GM08714 (cell line): ENCODE data around the gene SEMA3D.

Source experiments
- H3K4me3 ChIP-seq: fragments of 200-500 bp; sonication (Bioruptor generic); 2 replicates; pipeline ENCODE4 v1.5.1; 2014; ENCODE audit warnings: mild to moderate bottlenecking, low read length, inconsistent platforms
- ZNF274 ChIP-seq: IDR thresholded peaks from 2 replicates; pipeline ENCODE4 v1.6.1; 2012; ENCODE audit warnings: mild to moderate bottlenecking, low read depth, low read length

SEMA3D gene

GRCh38 chr7:85094046-85094725, 92.7 kb downstream of the SEMA3D start:
- TF ChIP-seq ZNF274, result no peak
- no peak overlapping the region for H3K4me3 ChIP-seq

DNA sequence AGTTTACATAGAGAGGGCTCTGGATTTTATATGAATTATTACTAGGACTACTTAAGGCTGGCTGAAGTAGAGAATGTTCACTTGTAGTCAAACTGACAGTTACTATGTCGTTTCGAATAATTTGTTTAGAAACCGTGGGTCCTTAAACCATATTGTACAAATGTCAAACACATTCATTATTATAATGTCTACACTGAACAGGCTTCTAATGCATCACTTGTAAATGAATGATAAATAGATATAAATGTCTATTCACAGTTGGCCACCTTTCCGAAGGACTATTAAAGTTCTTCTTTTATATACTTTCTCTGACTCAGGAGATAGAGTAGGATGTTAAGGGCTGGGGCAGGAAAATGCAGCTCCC, 95.3 kb downstream of the SEMA3D start:
- TF ChIP-seq ZNF274, result no peak
- no peak overlapping the region for H3K4me3 ChIP-seq

DNA sequence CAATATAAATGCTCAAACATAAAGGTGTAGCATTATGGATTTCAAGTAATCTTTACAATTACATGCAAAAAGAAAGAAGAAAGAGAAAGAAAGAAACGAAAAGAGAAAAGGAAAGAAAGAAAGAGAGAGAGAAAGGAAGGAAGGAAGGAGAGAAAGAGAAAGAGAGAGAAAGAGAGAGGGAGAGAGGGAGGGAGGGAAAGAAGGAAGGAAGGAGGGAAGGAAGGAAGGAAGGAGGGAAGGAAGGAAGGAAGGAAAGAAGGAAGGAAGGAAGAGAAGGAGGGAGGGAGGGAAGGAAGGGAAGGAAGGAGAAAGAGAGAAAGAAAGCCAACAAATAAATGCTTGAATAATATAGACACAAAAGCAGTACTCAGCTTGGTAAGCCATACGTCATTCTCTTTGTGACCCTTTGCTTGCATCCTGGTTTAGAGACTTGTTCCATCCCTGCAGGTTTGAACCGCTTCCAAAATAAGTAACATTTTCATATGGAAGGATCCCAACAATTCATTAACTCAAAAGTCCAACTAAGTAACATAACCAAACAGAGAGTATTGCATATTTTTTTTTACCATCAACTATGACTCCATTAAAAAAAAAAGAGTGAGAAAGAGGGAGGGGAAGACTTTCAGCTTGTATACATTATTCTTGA, 95.8 kb downstream of the SEMA3D start:
- H3K4me3 ChIP-seq, result no peak overlapping the region
- TF ChIP-seq ZNF274, result no peak

DNA sequence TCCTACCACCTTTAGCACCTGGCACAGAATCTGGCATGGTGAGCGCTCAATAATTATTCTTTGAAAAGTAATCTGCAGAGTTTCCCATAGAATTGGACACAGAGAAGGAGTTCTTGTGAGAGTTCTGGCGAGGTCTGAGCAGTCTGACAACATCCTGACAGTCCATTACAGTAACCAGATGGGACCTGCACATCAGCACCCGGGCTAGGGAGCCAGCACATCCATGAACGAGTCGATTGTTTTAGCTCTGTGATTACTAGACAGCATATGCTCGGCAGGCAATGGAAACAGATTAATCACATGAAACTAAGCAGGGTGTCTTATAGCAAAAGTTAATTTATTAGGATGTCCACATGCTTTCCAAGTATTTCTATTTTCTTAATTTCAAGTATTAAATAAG, 96.7 kb downstream of the SEMA3D start:
- H3K4me3 ChIP-seq, result no peak overlapping the region
- no peak for TF ChIP-seq ZNF274

- no peak for TF ChIP-seq ZNF274
Measured at GRCh38 chr7:85081846-85082245, 105.0 kb downstream of the SEMA3D start.

GRCh38 chr7:85081392-85081791, 105.5 kb downstream of the SEMA3D start:
- no peak for TF ChIP-seq ZNF274
- no peak overlapping the region for H3K4me3 ChIP-seq

More at GRCh38 chr7:85081846-85082245, 105.0 kb downstream of the SEMA3D start:
- H3K4me3 ChIP-seq, result no peak overlapping the region

DNA sequence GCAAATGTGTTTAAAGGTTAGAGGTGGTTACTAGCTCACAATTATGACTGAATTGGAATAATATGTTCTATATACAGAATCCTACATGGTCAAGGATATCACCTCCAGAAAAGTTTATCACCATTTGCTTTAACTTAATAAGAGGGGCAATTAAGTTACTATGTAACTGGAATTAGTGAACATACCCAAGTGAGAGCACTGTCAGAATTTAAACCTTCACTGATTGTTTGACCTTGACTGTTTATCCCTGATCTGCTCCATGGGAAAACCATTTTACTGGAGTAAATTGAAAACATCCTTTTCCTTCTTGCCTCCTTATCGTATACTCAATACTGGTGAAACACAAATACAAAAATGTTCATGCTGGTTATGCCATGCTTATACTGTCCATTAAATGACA, 107.4 kb downstream of the SEMA3D start:
- no peak for TF ChIP-seq ZNF274
- H3K4me3 ChIP-seq, result no peak overlapping the region

DNA sequence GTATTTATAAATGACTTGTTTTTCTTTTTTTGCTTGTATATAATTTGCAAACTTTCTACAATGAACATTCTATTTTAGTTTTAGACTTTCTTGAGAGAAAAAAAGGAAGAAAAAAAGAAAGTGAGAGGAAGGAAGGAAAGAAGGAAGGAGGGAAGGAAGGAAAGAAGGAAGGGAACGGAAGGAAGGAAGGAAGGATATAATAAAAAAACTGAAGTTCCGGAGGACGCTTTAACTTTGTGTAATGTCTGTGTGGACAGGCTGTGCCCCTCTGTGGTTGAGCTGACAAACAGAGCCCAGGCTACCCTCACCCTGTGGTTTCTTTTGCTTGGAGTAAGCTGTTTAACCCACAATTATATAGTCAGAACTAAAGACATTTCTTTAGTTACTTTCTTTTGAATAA, 108.7 kb downstream of the SEMA3D start:
- TF ChIP-seq ZNF274, result no peak
- H3K4me3 ChIP-seq, result no peak overlapping the region

GRCh38 chr7:85075864-85076263, 111.0 kb downstream of the SEMA3D start:
- TF ChIP-seq ZNF274, result no peak

GRCh38 chr7:85074992-85075391, 111.9 kb downstream of the SEMA3D start:
- no peak for TF ChIP-seq ZNF274

More at GRCh38 chr7:85075864-85076263, 111.0 kb downstream of the SEMA3D start:
- no peak overlapping the region for H3K4me3 ChIP-seq

DNA sequence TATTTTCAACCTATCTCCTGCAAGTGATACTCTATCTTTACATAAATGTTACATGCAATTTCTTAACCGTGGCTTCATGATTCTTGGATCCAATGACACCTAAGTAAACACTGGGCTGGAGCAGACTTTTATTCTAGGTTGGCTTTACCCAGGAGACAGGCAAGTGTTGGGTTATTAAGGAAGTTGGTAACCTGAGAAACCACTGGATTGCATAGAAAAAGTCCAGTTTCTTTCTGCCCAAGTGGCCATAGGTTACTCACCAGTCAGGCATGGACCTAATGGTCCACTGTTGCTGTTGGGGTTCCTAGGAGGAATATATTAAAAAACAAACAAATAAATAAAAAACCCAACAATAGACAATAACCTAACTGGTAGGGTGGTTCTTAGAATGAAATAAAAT, 112.8 kb downstream of the SEMA3D start:
- no peak for TF ChIP-seq ZNF274
- no peak overlapping the region for H3K4me3 ChIP-seq

More at GRCh38 chr7:85074992-85075391, 111.9 kb downstream of the SEMA3D start:
- no peak overlapping the region for H3K4me3 ChIP-seq

DNA sequence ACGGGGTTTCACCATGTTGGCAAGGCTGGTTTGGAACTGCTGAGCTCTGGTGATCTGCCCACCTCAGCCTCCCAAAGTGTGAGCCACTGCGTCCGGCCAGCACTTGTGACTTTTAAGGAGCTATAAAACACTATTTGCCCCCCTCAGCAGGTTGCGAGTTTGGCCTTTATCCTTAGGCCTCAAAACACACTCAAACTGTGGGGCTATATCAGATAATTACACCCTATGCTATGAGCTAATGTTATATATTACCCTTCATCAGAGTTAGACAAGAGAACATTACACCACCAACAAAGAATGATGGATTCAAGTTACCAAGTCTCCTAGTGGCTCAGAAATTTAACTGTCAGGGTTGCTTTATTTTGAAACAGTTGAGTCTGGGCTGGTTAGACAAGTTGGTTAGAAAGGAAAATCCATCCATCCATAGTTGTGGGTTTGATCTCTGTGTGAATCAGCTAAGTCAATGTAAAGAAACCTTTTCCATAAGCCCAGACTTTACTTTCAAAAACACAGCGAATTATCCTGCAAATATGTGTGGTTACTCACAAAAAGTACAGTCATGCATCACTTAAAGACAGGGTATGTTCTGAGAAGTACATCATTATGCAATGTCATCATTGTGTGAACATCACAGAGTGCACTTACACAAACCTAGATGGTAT, 115.8 kb downstream of the SEMA3D start:
- no peak for TF ChIP-seq ZNF274
- no peak overlapping the region for H3K4me3 ChIP-seq

GRCh38 chr7:85068799-85069198, 118.1 kb downstream of the SEMA3D start:
- no peak for TF ChIP-seq ZNF274
- H3K4me3 ChIP-seq, result no peak overlapping the region

DNA sequence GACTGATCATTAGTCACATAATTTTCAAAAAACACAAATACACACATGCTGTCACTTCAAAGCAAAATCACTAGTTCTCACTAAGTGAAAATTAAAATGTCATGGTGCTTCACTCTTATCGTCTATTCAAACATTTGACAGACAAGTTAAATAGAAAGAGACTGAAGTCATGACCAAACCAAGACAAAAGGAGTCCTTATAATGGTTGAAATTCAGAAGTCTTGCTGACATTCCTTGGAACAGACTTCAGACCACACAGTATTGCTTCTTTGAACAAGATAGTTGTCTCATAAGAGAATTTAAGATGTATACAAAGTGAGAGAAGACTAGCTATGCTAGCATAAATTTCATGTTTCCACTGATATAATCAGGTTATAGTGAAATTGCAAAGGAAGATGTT, 119.5 kb downstream of the SEMA3D start:
- no peak overlapping the region for H3K4me3 ChIP-seq
- no peak for TF ChIP-seq ZNF274

DNA sequence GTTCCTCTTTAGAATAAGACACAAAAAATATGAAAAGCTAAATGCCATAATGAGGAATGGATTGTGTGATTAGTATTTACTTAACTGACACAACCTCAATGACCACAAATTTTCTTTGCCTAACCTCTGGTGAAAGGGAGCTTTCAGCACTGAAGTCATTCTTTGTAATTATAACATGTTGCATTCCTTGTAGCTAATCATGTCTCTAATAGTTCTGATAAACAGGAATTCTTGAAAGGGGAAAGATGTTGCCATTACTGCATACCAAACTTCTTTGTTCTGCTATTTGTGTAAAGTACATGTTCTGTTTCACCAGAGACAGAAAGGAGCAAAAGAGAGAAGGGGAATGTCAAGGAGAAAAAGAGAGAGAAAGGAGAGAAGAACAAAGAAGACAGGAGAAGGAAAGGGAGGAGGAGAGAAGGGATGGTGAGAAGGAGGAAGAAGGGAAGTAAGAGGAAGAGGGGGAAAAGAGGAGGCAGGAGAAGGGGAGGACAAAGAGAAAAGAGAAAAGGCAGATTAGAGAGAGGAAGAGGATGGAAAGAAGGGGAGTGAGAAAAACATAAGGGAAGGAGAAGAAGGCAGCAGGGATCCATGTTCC, 120.9 kb downstream of the SEMA3D start:
- no peak for TF ChIP-seq ZNF274
- H3K4me3 ChIP-seq, result no peak overlapping the region

- no peak overlapping the region for H3K4me3 ChIP-seq
- TF ChIP-seq ZNF274, result no peak
Measured at GRCh38 chr7:85065306-85065705, 121.5 kb downstream of the SEMA3D start.
